WERI-Rb-1 (cell line): ENCODE data around the gene CSAG2.

ENCODE experiments used
- DNase-seq: peaks from one replicate; pipeline ENCODE4 v3.0.0-alpha.2; 2020
- H3K27ac ChIP-seq: fragments of 250-450 bp; sonication (Bioruptor Pico); 2 replicates; pipeline ENCODE4 v1.5.1; 2020; ENCODE audit warnings: mild to moderate bottlenecking, moderate library complexity
- H3K27me3 ChIP-seq: fragments of 250-450 bp; sonication (Bioruptor Pico); 2 replicates; pipeline ENCODE4 v1.5.1; 2021; ENCODE audit warnings: mild to moderate bottlenecking, low read depth, moderate library complexity; ENCODE audit not compliant: insufficient read depth, severe bottlenecking
- H3K36me3 ChIP-seq: fragments of 250-450 bp; sonication (Bioruptor Pico); 2 replicates; pipeline ENCODE4 v1.5.1; 2020; ENCODE audit warnings: mild to moderate bottlenecking, moderate library complexity
- H3K4me3 ChIP-seq: 2 replicates; pipeline ENCODE4 v1.5.1; 2011; ENCODE audit warnings: low read depth, mild to moderate bottlenecking, control low read depth, low read length
- H3K9me3 ChIP-seq: fragments of 250-450 bp; sonication (Bioruptor Pico); 2 replicates; pipeline ENCODE4 v1.5.1; 2021; ENCODE audit warnings: mild to moderate bottlenecking, moderate library complexity; ENCODE audit not compliant: severe bottlenecking
- TF ChIP-seq, protein P1 (sequence below): IDR thresholded peaks from 2 replicates; pipeline ENCODE4 v1.5.1; 2011; ENCODE audit warnings: low read depth, mild to moderate bottlenecking, control low read depth, inconsistent platforms, low read length

The CSAG2 gene

DNA sequence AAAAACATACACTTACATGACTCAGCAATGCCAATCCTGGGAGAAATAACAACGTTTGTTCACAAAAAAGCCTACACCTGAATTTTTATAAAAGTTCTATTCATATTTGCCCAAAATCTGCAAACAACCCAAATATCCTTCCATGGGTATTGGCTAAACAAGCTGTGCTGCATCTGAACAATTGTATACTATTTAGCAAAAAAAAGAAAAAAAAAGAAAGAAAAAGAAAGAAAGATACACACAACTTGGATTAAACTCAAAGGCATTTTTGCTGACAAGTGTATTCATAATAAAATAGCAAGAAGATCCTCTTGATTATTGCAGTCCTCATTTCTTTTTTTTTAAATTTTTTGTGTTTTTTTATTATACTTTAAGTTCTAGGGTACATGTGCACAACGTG is 34.9 kb downstream of the CSAG2 start:
- Histone ChIP-seq H3K27ac (no peak overlapping the region), H3K27me3 (peaks cover 3% of the 10 kb centered on the region), H3K9me3 (no peaks in the 10 kb centered on the region), H3K4me3 (no peak overlapping the region), H3K36me3 (no peaks in the 10 kb centered on the region)
- DNase-seq, result no peak
- TF ChIP-seq, protein P1, sequence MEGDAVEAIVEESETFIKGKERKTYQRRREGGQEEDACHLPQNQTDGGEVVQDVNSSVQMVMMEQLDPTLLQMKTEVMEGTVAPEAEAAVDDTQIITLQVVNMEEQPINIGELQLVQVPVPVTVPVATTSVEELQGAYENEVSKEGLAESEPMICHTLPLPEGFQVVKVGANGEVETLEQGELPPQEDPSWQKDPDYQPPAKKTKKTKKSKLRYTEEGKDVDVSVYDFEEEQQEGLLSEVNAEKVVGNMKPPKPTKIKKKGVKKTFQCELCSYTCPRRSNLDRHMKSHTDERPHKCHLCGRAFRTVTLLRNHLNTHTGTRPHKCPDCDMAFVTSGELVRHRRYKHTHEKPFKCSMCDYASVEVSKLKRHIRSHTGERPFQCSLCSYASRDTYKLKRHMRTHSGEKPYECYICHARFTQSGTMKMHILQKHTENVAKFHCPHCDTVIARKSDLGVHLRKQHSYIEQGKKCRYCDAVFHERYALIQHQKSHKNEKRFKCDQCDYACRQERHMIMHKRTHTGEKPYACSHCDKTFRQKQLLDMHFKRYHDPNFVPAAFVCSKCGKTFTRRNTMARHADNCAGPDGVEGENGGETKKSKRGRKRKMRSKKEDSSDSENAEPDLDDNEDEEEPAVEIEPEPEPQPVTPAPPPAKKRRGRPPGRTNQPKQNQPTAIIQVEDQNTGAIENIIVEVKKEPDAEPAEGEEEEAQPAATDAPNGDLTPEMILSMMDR, result no peak

DNA sequence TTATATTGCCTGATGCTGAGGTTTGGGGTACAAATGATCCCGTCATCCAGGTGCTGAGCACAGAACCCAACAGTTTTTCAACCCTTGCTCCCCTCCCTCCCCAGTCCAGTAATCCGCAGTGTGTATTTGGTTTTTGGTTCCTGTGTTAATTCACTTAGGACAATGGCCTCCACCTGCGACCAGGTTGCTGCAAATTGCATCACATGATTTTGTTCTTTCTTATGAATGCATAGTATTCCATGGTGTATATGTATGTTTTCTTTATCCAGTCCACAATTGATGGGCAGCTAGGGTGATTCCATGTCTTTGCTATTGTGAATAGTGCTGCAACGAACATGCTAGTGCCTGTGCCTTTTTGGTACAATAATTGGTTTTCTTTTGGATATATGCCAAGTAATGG is 46.0 kb downstream of the CSAG2 start:
- Histone ChIP-seq H3K27me3 (no peaks in the 10 kb centered on the region), H3K4me3 (no peak overlapping the region)
- TF ChIP-seq, protein P1, result no peak

DNA sequence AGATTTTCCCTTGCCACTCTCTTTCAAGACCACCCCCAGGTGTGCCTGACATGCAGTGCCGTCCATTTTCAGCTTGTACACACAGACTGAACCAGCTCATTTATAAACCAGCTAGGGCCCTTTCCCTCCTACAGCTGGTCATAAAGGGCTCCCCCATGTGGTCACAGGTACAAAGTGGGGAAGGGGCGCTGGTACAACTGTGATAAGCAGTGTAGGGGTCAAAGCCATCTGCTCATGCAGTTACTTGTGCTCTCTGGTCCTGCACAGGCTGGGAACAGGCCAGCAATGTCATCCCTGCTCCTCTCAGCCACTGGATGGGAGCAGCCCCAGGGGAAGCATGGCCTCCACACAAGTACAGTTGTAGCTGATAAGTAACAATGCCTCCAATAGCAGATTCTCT is 50.8 kb downstream of the CSAG2 start:
- DNase-seq, result peak; percentile 58
- Histone ChIP-seq H3K36me3 (peaks cover 3% of the 10 kb centered on the region; the same call in 1 of the 2 replicates), H3K9me3 (no peaks in the 10 kb centered on the region), H3K4me3 (no peak overlapping the region), H3K27ac (no peak overlapping the region), H3K27me3 (peaks cover 2% of the 10 kb centered on the region)
- TF ChIP-seq, protein P1, result peak; percentile 73

More for the DNA sequence above, 46.0 kb downstream of the CSAG2 start:
- Histone ChIP-seq H3K9me3 (no peaks in the 10 kb centered on the region), H3K27ac (no peak overlapping the region), H3K36me3 (no peaks in the 10 kb centered on the region; the same call in 1 of the 2 replicates)
- DNase-seq, result no peak
